NCI-H1930 (cell line): ENCODE measurements around the gene WFDC1.
"Not testable (repeated sequence)": the region's sequence is repeated elsewhere in the genome, so short reads cannot be mapped to it uniquely, and the experiment has no call there.

ENCODE experiments used
- DNase-seq, 2 experiments: peaks; one replicate each; lab custom pipeline; 2025; lab: John Stamatoyannopoulos, UW

Gene WFDC1

GRCh38 chr16:84327926-84328505 is 33.3 kb downstream of the WFDC1 start:
- DNase-seq = no peak

DNA sequence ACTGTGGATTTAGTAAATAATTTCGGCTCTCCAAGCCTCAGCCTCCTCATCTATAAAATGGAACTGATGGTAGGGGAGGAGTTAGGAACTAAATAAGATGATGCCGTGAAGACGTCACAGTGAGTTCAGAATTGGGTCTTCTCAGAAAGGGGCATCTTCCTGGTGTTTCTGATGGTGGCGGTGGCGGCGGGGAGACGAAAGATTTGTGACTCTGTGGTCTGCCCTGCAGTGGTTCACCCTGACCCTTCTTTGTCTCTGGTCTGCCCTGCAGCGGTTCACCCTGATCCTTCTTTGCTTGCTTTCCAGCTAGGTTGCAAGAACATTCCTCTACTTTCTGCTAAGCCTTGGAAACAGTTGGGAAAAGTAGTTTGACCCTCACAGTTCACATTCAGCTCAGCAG is 34.3 kb downstream of the WFDC1 start:
- no peak for DNase-seq

DNA sequence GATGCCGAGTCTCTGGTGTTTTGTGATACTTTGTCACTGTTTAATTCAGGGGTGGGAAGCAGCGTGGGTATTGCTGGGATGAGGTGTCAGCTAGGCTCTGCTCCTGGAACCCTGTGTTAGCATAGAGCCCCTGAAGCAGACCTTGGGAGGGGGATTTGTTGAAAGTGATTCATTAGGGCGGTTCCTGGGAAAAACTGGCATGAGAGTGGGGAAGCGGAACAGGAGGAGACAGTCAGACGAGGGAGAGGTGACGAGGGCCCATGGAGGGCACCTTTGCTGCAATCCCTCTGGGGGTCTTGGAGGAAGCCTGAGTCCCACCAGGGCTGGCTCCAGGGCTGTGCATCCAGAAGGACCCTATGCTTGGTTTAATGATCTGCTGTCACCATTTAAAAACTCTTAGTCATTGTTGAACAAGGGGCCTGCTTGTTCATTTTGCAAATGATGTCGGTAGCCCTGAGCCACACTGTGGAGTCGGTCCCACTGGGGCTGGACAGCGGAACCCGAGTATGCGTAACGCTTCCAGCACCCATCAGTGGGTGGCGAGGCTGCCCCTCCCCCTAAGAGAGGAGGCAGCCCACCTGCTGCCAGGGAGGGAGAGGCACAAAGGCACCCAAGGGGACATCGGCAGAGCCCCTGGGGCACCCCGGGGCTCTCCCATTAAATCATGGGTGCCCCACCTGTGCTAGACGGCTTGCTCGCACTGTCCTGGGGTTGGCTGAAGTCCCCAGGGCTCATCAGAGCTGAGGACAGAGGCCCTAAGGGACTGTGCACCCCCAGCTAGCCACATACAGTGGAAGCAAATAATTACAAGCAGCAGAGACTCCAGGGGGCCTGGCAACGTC is 35.4 kb downstream of the WFDC1 start:
- no peak for DNase-seq

GRCh38 chr16:84330685-84331050 is 36.0 kb downstream of the WFDC1 start:
- no peak for DNase-seq

- no peak for DNase-seq
Measured at GRCh38 chr16:84331998-84332780, 37.5 kb downstream of the WFDC1 start.

DNA sequence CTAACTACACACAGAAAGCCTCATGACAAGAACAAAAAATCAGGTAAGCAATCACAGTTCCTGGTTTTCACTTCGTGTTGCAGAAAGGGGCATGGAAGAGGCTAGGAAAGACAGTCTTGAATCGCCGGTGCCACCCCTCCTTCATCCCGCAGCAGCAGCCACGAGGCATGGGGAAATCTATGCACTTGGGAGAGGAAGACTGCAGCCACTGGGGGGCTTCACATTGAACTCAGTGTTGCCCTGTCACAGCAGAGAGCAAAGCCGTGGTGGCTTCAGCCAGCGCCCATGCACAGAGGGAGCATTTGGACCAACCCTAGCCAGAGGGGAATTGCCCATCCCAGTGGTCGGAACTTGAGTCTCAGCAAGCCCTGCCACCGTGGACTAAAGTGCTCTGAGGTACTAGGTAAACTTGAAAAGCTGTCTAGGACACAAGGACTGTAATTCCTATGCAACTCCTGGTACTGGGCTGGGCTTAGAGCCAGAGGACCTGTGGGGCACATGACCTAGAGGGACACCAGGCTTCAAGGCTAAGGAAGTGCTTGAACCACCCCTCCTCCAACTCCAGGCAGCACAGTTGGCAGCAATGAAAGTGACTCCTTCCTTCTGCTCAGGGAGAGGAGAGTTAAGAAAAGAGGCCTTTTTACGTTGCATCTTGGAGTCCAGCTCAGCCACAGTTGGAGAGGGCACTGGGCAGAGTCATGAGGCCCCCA is 38.5 kb downstream of the WFDC1 start:
- DNase-seq = no peak

DNA sequence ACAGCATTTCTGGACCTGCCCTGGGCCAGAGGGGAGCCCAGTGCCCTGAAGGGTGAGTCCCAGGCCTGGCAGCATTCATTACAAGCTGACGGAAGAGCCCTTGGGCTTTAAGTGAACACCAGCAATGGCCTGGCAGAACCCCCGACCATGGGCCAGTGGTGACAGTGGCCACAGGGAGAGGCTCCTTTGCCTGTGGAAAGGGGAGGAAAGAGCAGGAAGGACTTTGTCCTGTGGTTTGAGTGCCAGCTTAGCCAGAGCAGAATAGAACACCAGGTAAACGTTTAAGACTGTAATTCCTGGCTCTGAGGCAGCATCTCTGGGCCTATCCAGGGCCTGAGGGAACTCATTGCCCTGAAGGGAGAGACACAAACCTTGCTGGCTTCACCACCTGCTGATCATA is 39.4 kb downstream of the WFDC1 start:
- no peak for DNase-seq

- DNase-seq = no peak
Measured at GRCh38 chr16:84334482-84334881, 39.8 kb downstream of the WFDC1 start.

GRCh38 chr16:84337236-84337635 is 42.6 kb downstream of the WFDC1 start:
- not testable (repeated sequence) for DNase-seq

- DNase-seq = no peak
Measured at GRCh38 chr16:84339311-84339710, 44.6 kb downstream of the WFDC1 start.

DNA sequence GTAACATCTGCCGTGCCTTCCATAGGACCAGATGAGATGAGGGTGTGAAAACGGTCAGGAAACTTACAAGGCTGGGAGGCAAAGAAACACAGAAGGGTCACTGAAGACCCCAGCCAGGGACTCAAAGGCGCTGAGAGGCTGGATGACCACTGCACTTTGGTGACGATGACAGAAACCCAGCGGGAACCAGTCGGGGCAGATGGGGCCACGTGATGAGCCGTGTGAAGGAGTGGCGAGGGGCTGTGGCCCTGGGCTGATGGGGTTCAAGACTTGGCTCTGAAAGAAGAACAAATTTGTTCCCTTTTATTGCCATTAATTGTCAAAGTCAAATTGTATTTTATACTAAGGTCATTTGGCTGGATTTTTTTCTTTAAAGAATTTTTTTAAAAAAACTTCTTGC is 45.1 kb downstream of the WFDC1 start:
- no peak for DNase-seq

DNA sequence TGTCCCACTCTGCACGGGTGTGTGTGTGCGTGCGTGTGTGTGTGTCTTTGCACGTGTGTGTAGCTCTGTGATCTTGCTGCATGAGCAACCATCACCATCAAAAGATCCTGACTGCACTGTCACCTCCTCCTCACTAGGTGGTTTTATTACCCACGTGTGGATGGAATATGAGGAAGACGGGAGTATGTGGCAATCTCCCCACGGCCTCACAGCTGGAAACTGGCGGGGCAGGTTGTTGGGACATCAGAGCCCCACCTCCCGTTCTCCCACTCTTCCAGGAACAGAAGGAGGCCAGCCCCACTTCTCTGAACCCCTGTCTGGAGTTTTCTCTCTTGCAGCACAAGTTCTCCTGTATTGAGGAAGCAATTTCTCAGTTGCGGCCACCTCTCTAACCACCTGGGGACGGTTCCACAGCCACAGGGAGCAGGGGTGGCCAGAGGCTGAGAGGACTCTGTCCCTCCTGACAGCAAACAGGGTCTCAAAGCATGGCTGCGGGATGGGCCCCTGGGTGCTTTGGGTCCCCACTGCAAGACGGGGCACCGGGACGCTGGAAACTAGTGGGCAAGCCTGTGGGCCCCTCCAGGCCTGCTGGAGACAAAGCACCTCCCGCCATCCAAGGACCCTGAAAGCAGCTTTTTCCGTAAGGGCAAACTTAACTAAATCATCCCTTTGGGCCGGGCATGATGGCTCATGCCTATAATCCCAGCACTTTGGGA is 45.8 kb downstream of the WFDC1 start:
- no peak for DNase-seq

- DNase-seq = no peak
Measured at GRCh38 chr16:84341528-84342295, 47.0 kb downstream of the WFDC1 start.

DNA sequence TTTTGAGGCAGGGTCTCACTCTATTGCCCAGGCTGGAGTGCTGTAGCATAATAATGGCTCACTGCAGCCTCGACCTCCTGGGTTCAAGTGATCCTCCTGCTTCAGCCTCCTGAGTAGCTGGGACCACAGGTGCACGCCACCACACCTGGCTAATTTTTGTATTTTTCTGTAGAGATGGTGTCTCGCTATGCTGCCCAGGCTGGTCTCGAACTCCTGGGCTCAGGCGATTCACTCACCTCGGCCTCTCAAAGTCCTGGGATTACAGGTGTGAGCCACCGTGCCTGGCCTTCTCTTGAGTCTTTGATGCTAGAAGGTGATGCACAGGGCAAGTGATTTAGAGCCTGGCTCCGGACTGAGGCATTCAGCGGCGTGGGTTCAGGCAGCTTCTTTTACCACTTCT is 49.1 kb downstream of the WFDC1 start:
- DNase-seq = not testable (repeated sequence)

DNA sequence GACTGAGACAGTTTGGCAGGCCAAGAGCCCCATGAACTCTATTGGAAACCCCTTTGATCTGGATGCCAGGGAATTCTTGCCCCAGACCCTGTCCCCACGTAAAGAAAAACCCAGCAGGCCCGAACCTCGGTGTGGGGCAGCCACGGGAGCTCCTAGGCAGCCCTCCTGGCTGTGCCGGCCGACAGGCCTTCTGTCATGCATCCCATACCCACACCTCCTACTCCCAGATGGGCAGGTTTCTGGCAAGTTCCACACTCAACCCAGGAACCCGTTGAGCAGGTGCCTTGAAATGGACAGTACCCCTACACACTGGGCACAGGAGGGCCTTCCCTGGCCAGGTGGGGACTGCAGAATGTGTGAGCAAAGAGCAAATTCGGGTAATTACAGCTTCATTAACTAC is 50.1 kb downstream of the WFDC1 start:
- no peak for DNase-seq

DNA sequence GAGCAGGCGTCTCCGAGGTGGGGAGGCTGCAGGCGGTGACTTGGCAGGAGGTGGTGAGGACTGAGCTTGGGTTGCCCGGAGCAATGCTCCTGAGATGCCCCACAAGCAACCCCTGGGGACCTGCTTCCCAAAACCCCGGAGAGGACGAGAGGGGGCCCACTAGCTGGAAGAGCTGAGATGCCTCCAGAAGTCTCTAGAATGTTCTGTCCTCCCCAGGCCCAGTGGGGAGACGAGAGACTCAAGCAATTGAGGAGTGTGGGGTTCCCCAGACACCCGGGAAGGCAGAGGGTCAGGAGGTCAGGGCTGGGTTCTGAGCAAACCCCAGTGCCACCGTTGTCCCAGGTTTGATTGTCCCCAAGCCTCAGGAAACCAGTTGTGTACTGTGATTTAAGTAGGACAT is 52.5 kb downstream of the WFDC1 start:
- DNase-seq = no peak

- DNase-seq = no peak
Measured at GRCh38 chr16:84348386-84348888, 53.8 kb downstream of the WFDC1 start.

GRCh38 chr16:84349862-84350684 is 55.4 kb downstream of the WFDC1 start:
- DNase-seq = no peak

DNA sequence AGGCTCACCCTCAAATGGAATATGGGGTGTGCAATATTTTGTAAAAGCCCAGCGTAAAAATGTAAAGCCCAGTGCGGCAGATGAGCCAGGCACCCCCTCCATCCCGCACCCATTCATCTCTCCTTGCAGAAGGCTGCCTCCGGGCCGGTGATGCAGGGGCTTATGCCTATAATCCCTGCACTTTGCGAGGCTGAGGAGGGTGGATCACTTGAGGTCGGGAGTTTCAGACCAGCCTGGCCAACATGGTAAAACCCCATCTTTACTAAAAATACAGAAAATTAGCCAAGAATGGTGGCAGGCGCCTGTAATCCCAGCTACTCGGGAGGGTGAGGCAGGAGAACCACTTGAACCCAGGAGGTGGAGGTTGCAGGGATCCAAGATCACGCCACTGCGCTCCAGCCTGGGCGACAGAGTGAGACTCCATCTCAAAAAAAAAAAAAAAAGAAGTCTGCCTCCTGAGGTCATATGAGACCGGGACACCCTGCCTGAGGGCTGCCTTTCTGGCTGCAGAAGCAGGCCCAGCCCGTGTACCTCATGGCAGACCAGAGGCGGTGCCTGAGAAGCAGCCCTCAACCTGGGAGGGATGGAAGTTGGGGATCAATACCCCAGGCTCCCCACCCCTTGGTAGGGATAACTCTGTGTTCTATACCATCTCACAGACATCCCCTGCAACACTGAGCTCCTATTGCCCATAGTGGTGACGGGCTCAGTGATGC is 56.2 kb downstream of the WFDC1 start:
- no peak for DNase-seq
